ENCODE results near the gene PCDHGA1.

PCDHGA1 gene

GRCh38 chr5:141363952-141364660 lies 33.8 kb downstream of the PCDHGA1 start, which contains the start of gene PCDHGA5:
TSS of gene PCDHGA5 (plus strand) at chr5:141364162. CDS start at chr5:141364331, 169 bp downstream.
- Histone ChIP-seq H3K4me3 (replicated peaks; ENCODE audit: low read depth, low read length) (no peak within 1 kb of the TSS), H3K36me3 (ENCODE audit: control insufficient read depth, insufficient read depth, low read length) (no peaks in the 10 kb centered on the region), H3K27me3 (replicated peaks; ENCODE audit: control insufficient read depth, insufficient read depth, low read length) (no peaks in the 10 kb centered on the region)
- DNase-seq (ENCODE audit: extremely low read depth, insufficient read length), result no peak
- TF ChIP-seq CTCF (IDR thresholded peaks at IDR 0.05; ENCODE audit: insufficient read depth, low read length, poor library complexity, severe bottlenecking), result no peak

GRCh38 chr5:141366016-141366896 lies 35.9 kb downstream of the PCDHGA1 start:
- no peak overlapping the region for H3K4me3 ChIP-seq (replicated peaks; ENCODE audit: low read depth, low read length)
- no peaks in the 10 kb centered on the region for H3K27me3 ChIP-seq (replicated peaks; ENCODE audit: control insufficient read depth, insufficient read depth, low read length)
- TF ChIP-seq CTCF (IDR thresholded peaks at IDR 0.05; ENCODE audit: insufficient read depth, low read length, poor library complexity, severe bottlenecking), result no peak
- no peak for DNase-seq (ENCODE audit: extremely low read depth, insufficient read length)
- H3K36me3 ChIP-seq (ENCODE audit: control insufficient read depth, insufficient read depth, low read length), result no peaks in the 10 kb centered on the region

- TF ChIP-seq CTCF (IDR thresholded peaks at IDR 0.05; ENCODE audit: insufficient read depth, low read length, poor library complexity, severe bottlenecking), result peak; percentile 78
- Histone ChIP-seq H3K27me3 (replicated peaks; ENCODE audit: control insufficient read depth, insufficient read depth, low read length) (no peaks in the 10 kb centered on the region), H3K36me3 (ENCODE audit: control insufficient read depth, insufficient read depth, low read length) (no peaks in the 10 kb centered on the region), H3K4me3 (replicated peaks; ENCODE audit: low read depth, low read length) (peak within 1 kb of the TSS; percentile 64)
- DNase-seq (ENCODE audit: extremely low read depth, insufficient read length), result peak; percentile 37
Measured at GRCh38 chr5:141369994-141370848, 39.9 kb downstream of the PCDHGA1 start, which contains the start of gene PCDHGB3. TSS of gene PCDHGB3 (plus strand) at chr5:141370242. CDS start at chr5:141370395, 153 bp downstream.

GRCh38 chr5:141371572-141372475 lies 41.5 kb downstream of the PCDHGA1 start:
- Histone ChIP-seq H3K4me3 (replicated peaks; ENCODE audit: low read depth, low read length) (no peak overlapping the region), H3K36me3 (ENCODE audit: control insufficient read depth, insufficient read depth, low read length) (no peaks in the 10 kb centered on the region), H3K27me3 (replicated peaks; ENCODE audit: control insufficient read depth, insufficient read depth, low read length) (no peaks in the 10 kb centered on the region)
- DNase-seq (ENCODE audit: extremely low read depth, insufficient read length), result no peak
- TF ChIP-seq CTCF (IDR thresholded peaks at IDR 0.05; ENCODE audit: insufficient read depth, low read length, poor library complexity, severe bottlenecking), result no peak
